Naive thymus-derived CD4-positive, alpha-beta T cell (primary cell): ENCODE data around the gene DYNLT3. TPM values are rescaled to one million over a fixed set of nuclear protein-coding genes. Genes with fewer than 3 reads are reported as not detected.

Source experiments
- ATAC-seq: fragments of 150-1000 bp; cut with Tn5 transposase; 2 replicates; pipeline ENCODE4 v1.10.0; 2021; ENCODE audit warnings: mild to moderate bottlenecking, moderate library complexity
- CTCF ChIA-PET: fragments of 350-600 bp; sonication (Branson Sonifier 250); formaldehyde crosslinking; loops from one replicate; lab custom pipeline; 2021; ENCODE audit warnings: antibody characterized with exemption; lab: Charles Lee
- POLR2A ChIA-PET: fragments of 350-600 bp; sonication (Branson Sonifier 250); formaldehyde crosslinking; loops from one replicate; lab custom pipeline; 2021; ENCODE audit warnings: antibody characterized with exemption, inconsistent platforms; lab: Charles Lee
- DNase-seq, 9 donors: peaks; one replicate each; pipeline versions ENCODE4 v3.0.0 to v3.0.0-alpha.2; 2020 to 2022; ENCODE audit warnings: mixed read lengths in 1 of 9
- H3K27ac ChIP-seq: one replicate; pipeline ENCODE4 v1.7.0; 2013; ENCODE audit warnings: mild to moderate bottlenecking, low read depth, low read length, moderate library complexity
- H3K27me3 ChIP-seq, 2 donors: one replicate each; pipeline ENCODE4 v1.7.0; 2013; ENCODE audit warnings: low read length in 2 of 2, mild to moderate bottlenecking in 2 of 2, moderate library complexity in 2 of 2; ENCODE audit not compliant: control insufficient read depth in 2 of 2, insufficient read depth in 2 of 2
- H3K36me3 ChIP-seq, 3 experiments: 1 replicate in 2 of 3; 2 replicates in 1 of 3; pipeline ENCODE4 v1.7.0; 2013; ENCODE audit warnings: low read length in 3 of 3, mild to moderate bottlenecking in 3 of 3, moderate library complexity in 1 of 3; ENCODE audit not compliant: insufficient read depth in 3 of 3, control insufficient read depth in 2 of 3
- H3K4me1 ChIP-seq, 2 donors: one replicate each; pipeline ENCODE4 v1.7.0; 2013; ENCODE audit warnings: low read length in 2 of 2, mild to moderate bottlenecking in 2 of 2, moderate library complexity in 1 of 2; ENCODE audit not compliant: control insufficient read depth in 2 of 2, insufficient read depth in 2 of 2
- H3K4me3 ChIP-seq: 2 replicates; pipeline ENCODE4 v1.7.0; 2013; ENCODE audit warnings: mild to moderate bottlenecking, low read length
- H3K9me3 ChIP-seq, 3 experiments: 1 replicate in 2 of 3; 2 replicates in 1 of 3; pipeline ENCODE4 v1.7.0; 2013; ENCODE audit warnings: low read length in 3 of 3; ENCODE audit not compliant: control insufficient read depth in 2 of 3
- H3K27ac Mint-ChIP-seq, 9 donors: one replicate each; pipeline ENCODE4 v1.8.0; 2020 to 2022; ENCODE audit warnings: mixed read lengths in 9 of 9, mild to moderate bottlenecking in 8 of 9, moderate library complexity in 5 of 9, inconsistent platforms in 2 of 9
- H3K27me3 Mint-ChIP-seq, 5 donors: one replicate each; pipeline ENCODE4 v1.8.0; 2021 to 2022; ENCODE audit warnings: mixed read lengths in 5 of 5, mild to moderate bottlenecking in 1 of 5
- H3K36me3 Mint-ChIP-seq, 5 donors: one replicate each; pipeline ENCODE4 v1.8.0; 2020 to 2022; ENCODE audit warnings: mixed read lengths in 5 of 5, mild to moderate bottlenecking in 3 of 5, inconsistent platforms in 1 of 5
- H3K4me1 Mint-ChIP-seq, 7 donors: one replicate each; pipeline ENCODE4 v1.8.0; 2020 to 2022; ENCODE audit warnings: mixed read lengths in 7 of 7, mild to moderate bottlenecking in 3 of 7, inconsistent platforms in 1 of 7
- H3K4me3 Mint-ChIP-seq, 10 donors: one replicate each; pipeline ENCODE4 v1.8.0; 2020 to 2022; ENCODE audit warnings: mild to moderate bottlenecking in 10 of 10, mixed read lengths in 10 of 10, moderate library complexity in 6 of 10, inconsistent platforms in 2 of 10
- H3K9me3 Mint-ChIP-seq, 11 donors: one replicate each; pipeline ENCODE4 v1.8.0; 2020 to 2022; ENCODE audit warnings: mixed read lengths in 11 of 11, mild to moderate bottlenecking in 4 of 11, inconsistent platforms in 1 of 11, moderate library complexity in 1 of 11
- intact Hi-C, 2 donors: fragments of 100-400 bp; cut with micrococcal nuclease; formaldehyde crosslinking; loops; one replicate each; pipeline ENCODE4 v1.15.1; 2023
- polyA plus RNA-seq, 2 donors: library from polyadenylated mRNA; unstranded; fragments of 300-500 nt; fragmentation: Illumina TruSeq; gene quantifications; one replicate each; pipeline ENCODE4 v1.2.3, GENCODE V29; 2021
- total RNA-seq, 6 experiments: library from RNA in 5 of 6; stranded (reverse) in 5 of 6; gene quantifications; 1 replicate in 5 of 6; 2 replicates in 1 of 6; pipeline ENCODE4 v1.2.3 and lab custom pipeline; 2021 to 2026

DYNLT3 gene
- total and polyA plus RNA-seq, 7 experiments from 2014 or later: 13.8 to 42.1 (median 25.8) TPM

DNA sequence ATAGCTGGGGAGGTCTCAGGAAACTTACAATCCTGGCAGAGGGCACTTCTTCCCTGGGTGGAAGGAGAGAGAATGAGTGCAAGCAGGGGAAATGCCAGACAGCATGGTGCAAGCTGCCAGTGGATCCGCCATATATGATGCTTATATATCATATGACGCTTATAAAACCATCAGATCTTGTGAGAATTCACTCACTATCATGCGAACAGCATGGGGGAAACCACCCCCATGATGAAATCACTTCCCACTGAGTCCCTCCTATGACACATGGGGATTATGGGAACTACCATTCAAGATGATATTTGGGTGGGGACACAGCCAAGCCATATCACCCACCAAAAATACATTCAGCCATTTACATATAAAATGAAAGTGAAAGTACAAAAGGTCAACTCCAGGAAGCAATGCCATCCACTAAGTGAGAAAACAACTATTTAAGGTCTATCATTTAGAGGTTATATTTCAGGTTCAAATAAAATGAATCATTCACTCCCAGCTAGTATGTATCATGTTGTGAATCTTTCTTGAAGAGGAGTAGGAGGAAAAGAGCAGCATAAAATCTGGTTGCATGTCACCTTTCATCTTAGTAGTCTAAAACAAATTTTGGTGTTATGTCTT lies 20.3 kb upstream of the DYNLT3 start:
- Histone ChIP-seq H3K27ac (no peak overlapping the region), H3K9me3 (no peaks in the 10 kb centered on the region), H3K4me1 (no peaks in the 10 kb centered on the region), H3K4me3 (no peak overlapping the region), H3K36me3 (no peaks in the 10 kb centered on the region), H3K27me3 (no peaks in the 10 kb centered on the region)
- intact Hi-C loops: no loop called here
- H3K4me1 Mint-ChIP-seq: peaks cover 0 to 16% (median 7%) of the 10 kb centered on the region in 7 donors
- DNase-seq: no peak
- peaks cover 0 to 11% (median 7%) of the 10 kb centered on the region in 5 donors for H3K36me3 Mint-ChIP-seq
- H3K4me3 Mint-ChIP-seq: peak overlapping the region in 8 of 10 donors; percentile 1 to 61 (median 26)
- H3K9me3 Mint-ChIP-seq: peaks cover 0 to 13% (median 3%) of the 10 kb centered on the region in 11 donors
- H3K27me3 Mint-ChIP-seq: peaks cover 0 to 8% (median 5%) of the 10 kb centered on the region in 5 donors
- ChIA-PET POLR2A (no interaction called here), CTCF (no interaction called here)
- peak overlapping the region in 3 of 9 donors; percentile 45 to 71 (median 49) for H3K27ac Mint-ChIP-seq
- no peak for ATAC-seq

DNA sequence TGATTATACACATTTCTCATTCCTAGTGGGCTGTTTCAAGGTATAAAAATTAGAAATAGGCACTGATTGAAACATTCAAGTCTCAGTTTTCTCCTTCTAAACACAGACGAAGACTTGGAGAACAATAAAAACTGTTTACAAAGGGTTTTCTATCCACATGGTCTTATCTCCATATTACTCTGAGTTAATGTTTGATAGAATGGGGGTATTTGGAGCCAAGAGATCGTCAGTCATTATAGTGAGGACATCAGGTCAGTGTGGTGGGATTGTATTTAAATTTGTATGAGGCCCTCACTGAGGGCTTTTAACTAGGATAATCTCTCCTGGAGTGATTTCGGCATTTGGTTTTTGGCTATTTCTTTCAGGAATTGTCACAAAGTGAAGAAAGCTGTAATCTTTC lies 16.4 kb upstream of the DYNLT3 start:
- ATAC-seq: no peak
- POLR2A ChIA-PET: no interaction called here
- H3K27ac Mint-ChIP-seq: no peak overlapping the region

DNA sequence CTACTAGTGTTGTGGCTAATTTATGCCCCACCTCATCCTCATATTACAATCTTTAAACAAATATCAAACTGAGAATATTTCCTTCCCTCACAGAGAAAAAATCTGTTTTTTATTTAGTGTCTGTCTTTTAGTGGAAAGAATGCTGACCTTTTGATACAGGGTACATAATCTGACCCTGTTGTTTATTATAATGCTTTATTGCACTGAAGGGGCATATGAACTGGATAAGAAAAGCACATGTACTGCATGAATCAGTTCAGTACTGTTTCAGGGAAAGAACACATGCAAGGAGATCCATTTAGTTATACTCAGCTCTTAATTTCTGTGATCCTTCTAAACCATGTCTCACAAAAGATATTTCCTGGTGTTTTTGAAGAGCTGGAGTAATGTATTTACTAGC lies 15.5 kb upstream of the DYNLT3 start:
- H3K27ac Mint-ChIP-seq: no peak overlapping the region
- no peaks in the 10 kb centered on the region for H3K27me3 ChIP-seq
- peaks cover 0 to 8% (median 6%) of the 10 kb centered on the region in 7 donors for H3K4me1 Mint-ChIP-seq
- ATAC-seq (no peak), DNase-seq (no peak)
- no peak overlapping the region for H3K4me3 Mint-ChIP-seq
- no peaks in the 10 kb centered on the region for H3K9me3 ChIP-seq
- CTCF ChIA-PET: no interaction called here
- no peak overlapping the region for H3K27ac ChIP-seq
- H3K27me3 Mint-ChIP-seq: peaks cover 13 to 18% (median 17%) of the 10 kb centered on the region in 5 donors
- H3K4me1 ChIP-seq: no peaks in the 10 kb centered on the region
- peaks cover 0 to 6% (median 0%) of the 10 kb centered on the region in 11 donors for H3K9me3 Mint-ChIP-seq
- H3K4me3 ChIP-seq: no peak overlapping the region
- intact Hi-C loops: no loop called here
- no peaks in the 10 kb centered on the region for H3K36me3 ChIP-seq
- POLR2A ChIA-PET: no interaction called here
- peaks cover 0 to 7% (median 2%) of the 10 kb centered on the region in 5 donors for H3K36me3 Mint-ChIP-seq

More for the DNA sequence above, 16.4 kb upstream of the DYNLT3 start:
- intact Hi-C loops: no loop called here
- Mint-ChIP-seq H3K4me3 (no peak overlapping the region), H3K27me3 (peaks cover 13 to 18% (median 16%) of the 10 kb centered on the region in 5 donors), H3K4me1 (peaks cover 0 to 16% (median 7%) of the 10 kb centered on the region in 7 donors), H3K9me3 (peaks cover 0 to 9% (median 0%) of the 10 kb centered on the region in 11 donors), H3K36me3 (peaks cover 0 to 7% (median 5%) of the 10 kb centered on the region in 5 donors)
- no peaks in the 10 kb centered on the region for H3K27me3 ChIP-seq
- DNase-seq: no peak
- no peak overlapping the region for H3K4me3 ChIP-seq
- CTCF ChIA-PET: no interaction called here
- H3K4me1 ChIP-seq: no peaks in the 10 kb centered on the region
- H3K36me3 ChIP-seq: no peaks in the 10 kb centered on the region
- no peak overlapping the region for H3K27ac ChIP-seq
- no peaks in the 10 kb centered on the region for H3K9me3 ChIP-seq

DNA sequence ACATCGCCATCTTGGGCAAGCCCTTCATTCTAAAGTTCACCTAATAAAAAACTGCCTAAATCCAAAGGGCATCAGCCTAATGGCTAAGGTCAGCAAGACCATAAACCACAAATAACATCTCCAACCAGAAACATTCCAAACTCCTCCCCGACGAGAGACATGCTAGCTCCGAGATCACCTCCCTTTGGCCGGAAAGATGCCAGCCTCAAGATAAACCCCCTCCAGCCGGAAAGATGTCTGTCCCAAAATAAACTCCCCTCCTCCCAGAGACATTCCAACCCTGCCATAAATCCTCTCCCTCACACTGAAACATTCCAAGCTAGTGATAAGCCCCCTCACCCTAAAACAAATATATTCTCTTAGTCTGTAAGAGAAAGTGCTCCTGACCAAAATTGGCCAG lies 13.3 kb upstream of the DYNLT3 start:
- Mint-ChIP-seq H3K27me3 (peaks cover 13 to 18% (median 17%) of the 10 kb centered on the region in 5 donors), H3K36me3 (no peaks in the 10 kb centered on the region), H3K9me3 (peaks cover 0 to 1% (median 0%) of the 10 kb centered on the region in 11 donors), H3K4me1 (no peaks in the 10 kb centered on the region), H3K4me3 (no peak overlapping the region), H3K27ac (no peak overlapping the region)
- Histone ChIP-seq H3K9me3 (no peaks in the 10 kb centered on the region), H3K27ac (no peak overlapping the region), H3K27me3 (no peaks in the 10 kb centered on the region), H3K36me3 (no peaks in the 10 kb centered on the region), H3K4me3 (no peak overlapping the region), H3K4me1 (no peaks in the 10 kb centered on the region)
- ATAC-seq (no peak), DNase-seq (no peak)
- CTCF ChIA-PET: no interaction called here
- POLR2A ChIA-PET: no interaction called here
- intact Hi-C loops: no loop called here

DNA sequence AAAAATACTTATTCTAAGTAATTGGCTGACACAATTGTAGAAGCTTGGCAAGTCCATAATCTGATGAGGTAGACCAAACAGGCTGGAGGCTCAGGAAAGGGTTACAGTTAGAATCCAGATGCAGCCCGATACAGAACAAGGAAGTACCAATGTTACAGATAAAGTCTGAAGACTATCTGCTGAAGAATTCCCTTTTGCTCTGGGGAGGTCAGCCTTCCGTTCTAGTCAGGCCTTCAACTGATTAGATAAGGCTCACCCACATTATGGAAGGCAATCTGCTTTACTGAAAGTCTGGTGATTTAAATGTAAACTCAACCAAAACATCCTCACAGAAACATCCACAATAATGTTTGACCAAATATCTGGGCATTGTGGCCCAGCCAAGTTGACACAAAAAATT lies 7.4 kb upstream of the DYNLT3 start:
- Mint-ChIP-seq H3K36me3 (peaks cover 0 to 2% (median 0%) of the 10 kb centered on the region in 5 donors), H3K27me3 (peaks cover 0 to 7% (median 0%) of the 10 kb centered on the region in 5 donors), H3K4me1 (peaks cover 0 to 3% (median 2%) of the 10 kb centered on the region in 7 donors), H3K27ac (no peak overlapping the region), H3K9me3 (peaks cover 0 to 4% (median 0%) of the 10 kb centered on the region in 11 donors), H3K4me3 (no peak overlapping the region)
- no peak for DNase-seq
- Histone ChIP-seq H3K4me3 (no peak overlapping the region), H3K9me3 (no peaks in the 10 kb centered on the region), H3K27ac (no peak overlapping the region), H3K36me3 (no peaks in the 10 kb centered on the region), H3K4me1 (no peaks in the 10 kb centered on the region), H3K27me3 (no peaks in the 10 kb centered on the region)
- no peak for ATAC-seq
- CTCF ChIA-PET: no interaction called here
- POLR2A ChIA-PET: no interaction called here
- intact Hi-C loops: no loop called here

DNA sequence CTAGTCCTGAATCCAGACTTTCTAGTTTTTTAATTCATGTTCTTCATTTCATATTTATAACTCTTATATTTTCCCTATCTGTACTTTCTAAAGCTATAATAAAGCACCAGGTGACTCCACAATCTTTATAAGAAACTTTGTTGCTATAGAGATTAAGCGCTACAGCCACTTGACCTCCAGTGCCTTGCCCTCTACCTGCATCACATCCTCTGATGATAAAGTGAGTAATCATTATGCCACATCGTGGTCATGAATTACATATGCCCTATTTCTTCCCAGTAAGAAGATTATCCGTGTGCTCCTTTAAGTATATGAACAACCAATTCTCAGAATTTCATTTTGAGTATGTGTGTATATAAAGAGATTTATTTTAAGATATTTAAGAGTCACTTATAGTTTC lies 6.8 kb upstream of the DYNLT3 start:
- H3K4me1 ChIP-seq: no peaks in the 10 kb centered on the region
- H3K4me1 Mint-ChIP-seq: peaks cover 0 to 6% (median 3%) of the 10 kb centered on the region in 7 donors
- H3K9me3 Mint-ChIP-seq: peaks cover 0 to 4% (median 0%) of the 10 kb centered on the region in 11 donors
- DNase-seq (no peak), ATAC-seq (no peak)
- H3K36me3 Mint-ChIP-seq: peaks cover 0 to 2% (median 0%) of the 10 kb centered on the region in 5 donors
- intact Hi-C loops: no loop called here
- H3K27ac ChIP-seq: no peak overlapping the region
- no peaks in the 10 kb centered on the region for H3K36me3 ChIP-seq
- POLR2A ChIA-PET: no interaction called here
- no peak overlapping the region for H3K27ac Mint-ChIP-seq
- CTCF ChIA-PET: interaction anchor here (1.1 kb wide), 1 partner anchor 29 kb away, joined by 3 read pairs; no protein-coding TSS in a partner anchor
- no peak overlapping the region for H3K4me3 Mint-ChIP-seq
- H3K4me3 ChIP-seq: no peak overlapping the region
- H3K9me3 ChIP-seq: no peaks in the 10 kb centered on the region
- H3K27me3 ChIP-seq: no peaks in the 10 kb centered on the region
- H3K27me3 Mint-ChIP-seq: peaks cover 0 to 7% (median 0%) of the 10 kb centered on the region in 5 donors
